Measurements from ENCODE around the gene CHRDL2.

- TF ChIP-seq ZFP30 (CRISPR knock-in tag; IDR thresholded peaks at IDR 0.05) (no peak), CREB5 (CRISPR knock-in tag; IDR thresholded peaks at IDR 0.05; ENCODE audit: low read depth) (no peak), ZC3H10 (CRISPR knock-in tag; IDR thresholded peaks at IDR 0.05) (no peak), POU6F1 (CRISPR knock-in tag; IDR thresholded peaks at IDR 0.05; ENCODE audit: borderline replicate concordance, low read depth) (no peak), RARB (CRISPR knock-in tag; IDR thresholded peaks at IDR 0.05) (no peak), ARNTL (CRISPR knock-in tag; IDR thresholded peaks at IDR 0.05; ENCODE audit: borderline replicate concordance, low read depth) (no peak), ISL1 (CRISPR knock-in tag; IDR thresholded peaks at IDR 0.05) (no peak), PPARA (CRISPR knock-in tag; IDR thresholded peaks at IDR 0.05; ENCODE audit: borderline replicate concordance) (no peak), ZNF8 (CRISPR knock-in tag; IDR thresholded peaks at IDR 0.05) (no peak), GLIS3 (CRISPR knock-in tag; IDR thresholded peaks at IDR 0.05) (no peak), TCF4 (CRISPR knock-in tag; IDR thresholded peaks at IDR 0.05; ENCODE audit: borderline replicate concordance) (no peak), TOX (CRISPR knock-in tag; IDR thresholded peaks at IDR 0.05; ENCODE audit: borderline replicate concordance) (no peak)
- TF ChIP-seq, protein P1, sequence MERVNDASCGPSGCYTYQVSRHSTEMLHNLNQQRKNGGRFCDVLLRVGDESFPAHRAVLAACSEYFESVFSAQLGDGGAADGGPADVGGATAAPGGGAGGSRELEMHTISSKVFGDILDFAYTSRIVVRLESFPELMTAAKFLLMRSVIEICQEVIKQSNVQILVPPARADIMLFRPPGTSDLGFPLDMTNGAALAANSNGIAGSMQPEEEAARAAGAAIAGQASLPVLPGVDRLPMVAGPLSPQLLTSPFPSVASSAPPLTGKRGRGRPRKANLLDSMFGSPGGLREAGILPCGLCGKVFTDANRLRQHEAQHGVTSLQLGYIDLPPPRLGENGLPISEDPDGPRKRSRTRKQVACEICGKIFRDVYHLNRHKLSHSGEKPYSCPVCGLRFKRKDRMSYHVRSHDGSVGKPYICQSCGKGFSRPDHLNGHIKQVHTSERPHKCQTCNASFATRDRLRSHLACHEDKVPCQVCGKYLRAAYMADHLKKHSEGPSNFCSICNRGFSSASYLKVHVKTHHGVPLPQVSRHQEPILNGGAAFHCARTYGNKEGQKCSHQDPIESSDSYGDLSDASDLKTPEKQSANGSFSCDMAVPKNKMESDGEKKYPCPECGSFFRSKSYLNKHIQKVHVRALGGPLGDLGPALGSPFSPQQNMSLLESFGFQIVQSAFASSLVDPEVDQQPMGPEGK (CRISPR knock-in tag; IDR thresholded peaks at IDR 0.05; ENCODE audit: borderline replicate concordance): no peak
Measured at GRCh38 chr11:74701351-74701750, 29.9 kb downstream of the CHRDL2 start.

Measured in SK-N-SH treated with all-trans-retinoic acid at 6 μM for 48 hours (cell line).